ENCODE data around the gene TKT. TPM values are rescaled to one million over a fixed set of nuclear protein-coding genes. Genes with fewer than 3 reads are reported as not detected.

Gene TKT
- total RNA-seq, 1 donor from 2014 or later = 112 TPM

DNA sequence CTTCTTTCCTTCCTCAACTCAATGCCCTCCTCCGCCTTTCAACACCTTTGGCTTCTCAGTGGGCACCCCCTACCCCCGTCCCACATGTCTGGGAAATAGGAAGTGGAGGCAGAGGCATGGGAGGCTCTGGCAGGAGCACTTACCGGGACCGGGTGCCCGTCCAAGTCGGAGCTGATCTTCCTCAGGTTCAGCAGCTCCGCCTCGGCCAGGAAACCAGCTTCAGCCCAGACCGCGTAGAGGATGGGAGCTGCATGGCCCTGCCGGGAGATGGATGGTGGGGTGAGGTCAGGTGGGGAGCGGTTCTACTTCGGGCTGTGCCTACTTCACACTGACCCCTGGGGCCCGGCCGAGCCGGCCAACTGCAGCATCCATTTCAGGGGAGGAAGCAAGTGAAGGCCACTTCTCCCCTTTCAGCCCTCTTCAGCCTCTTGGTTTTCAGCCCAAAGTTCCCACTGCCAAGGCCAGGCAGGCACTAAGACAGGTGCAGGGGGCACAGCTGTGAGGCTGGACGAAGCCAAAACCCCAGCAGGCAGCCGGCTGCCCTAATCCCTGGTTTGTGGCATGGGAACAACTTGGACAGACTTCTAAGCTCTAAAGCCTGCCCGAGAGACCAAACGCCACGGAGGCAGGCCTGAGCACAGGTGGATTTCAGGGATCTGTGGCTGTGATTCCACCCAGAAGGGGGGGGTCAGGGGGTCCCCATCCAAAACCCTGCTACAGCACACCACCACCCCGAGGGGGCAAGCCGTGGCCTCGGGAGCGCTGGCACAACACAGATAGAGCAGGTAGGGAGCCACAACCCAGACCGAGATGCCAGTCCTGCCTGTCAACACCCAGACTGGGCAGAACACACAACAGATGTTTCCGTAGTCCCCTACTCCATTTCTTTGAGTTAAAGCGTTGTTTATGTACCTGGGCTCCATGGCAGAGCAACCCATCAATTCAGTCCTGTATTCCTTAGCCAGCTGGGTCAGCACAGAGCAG, 14.5 kb downstream of the TKT start:
- DNase-seq (ENCODE audit: low read depth in 2 of 2) = no peak

DNA sequence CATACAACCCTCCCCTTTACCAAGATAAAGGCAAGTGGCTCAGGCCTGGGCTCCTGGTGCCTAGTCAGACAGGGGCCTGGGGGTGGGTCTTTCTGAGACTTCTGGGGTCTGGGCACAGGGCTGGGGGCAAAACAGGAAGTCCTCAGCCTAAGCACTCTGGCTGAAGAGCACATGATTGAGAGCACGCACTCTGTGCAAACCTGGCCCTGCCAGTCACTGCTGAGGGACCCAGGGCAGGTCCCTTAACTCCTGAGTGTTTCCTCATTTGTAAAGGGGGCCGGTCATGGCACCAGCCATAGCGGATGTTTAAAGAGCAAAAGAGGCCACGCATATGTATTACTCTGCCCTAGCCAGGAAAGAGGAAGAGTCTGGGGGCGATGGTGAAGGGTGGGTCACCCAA, 16.0 kb downstream of the TKT start:
- no peak for DNase-seq (ENCODE audit: low read depth in 2 of 2)

DNA sequence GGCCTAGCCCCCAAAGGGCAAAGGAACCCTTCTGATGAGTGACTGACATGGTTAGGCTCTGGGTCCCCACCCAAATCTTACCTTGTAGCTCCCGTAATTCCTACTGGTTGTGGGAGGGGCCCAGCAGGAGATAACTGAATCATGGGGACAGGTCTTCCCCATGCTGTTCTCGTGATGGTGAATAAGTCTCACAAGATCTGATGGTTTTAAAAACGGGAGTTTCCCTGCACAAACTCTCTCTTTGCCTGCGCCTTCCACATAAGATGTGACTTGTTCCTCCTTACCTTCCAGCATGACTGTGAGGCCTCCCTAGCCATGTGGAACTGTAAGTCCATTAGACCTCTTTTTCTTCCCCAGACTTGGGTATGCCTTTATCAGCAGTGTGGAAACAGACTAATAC, 16.9 kb downstream of the TKT start:
- DNase-seq (ENCODE audit: low read depth in 2 of 2) = no peak

DNA sequence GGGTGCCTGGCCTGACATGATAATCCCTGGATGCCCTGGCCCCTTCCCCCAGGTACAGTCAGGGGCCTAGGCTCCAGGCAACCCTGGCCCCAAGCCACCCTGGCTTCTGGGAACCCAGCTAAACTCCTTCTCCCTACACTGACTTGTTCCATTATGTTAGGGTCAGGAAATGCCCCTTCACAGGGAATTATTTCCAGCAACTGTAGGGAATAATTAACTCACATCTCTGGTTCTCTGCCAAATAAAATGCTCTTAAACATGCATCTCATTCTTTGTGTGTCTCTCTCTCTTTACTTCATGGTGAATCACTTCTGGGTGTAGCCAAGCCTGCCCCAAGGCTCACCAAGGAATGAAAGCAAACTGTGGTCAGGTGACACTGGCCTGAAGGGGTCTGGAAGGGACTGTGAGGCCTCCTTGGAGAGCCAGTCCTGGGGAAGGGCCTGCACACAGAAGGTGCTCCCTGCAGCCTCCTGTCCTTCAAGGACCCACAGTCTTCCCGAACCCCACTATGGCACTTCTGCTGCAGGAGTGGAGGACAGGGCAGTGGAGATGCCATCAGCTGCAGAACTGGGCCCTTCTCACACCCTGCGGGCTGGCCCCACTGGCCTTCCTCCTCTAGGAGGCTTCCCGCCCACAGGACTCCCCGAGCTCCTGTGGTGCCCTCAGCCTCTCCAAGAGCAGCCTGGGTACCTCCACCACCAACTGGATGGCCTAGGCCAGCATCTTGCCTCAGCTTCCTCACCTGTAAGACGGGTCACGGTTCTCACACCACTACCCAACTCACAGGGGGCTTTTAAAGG, 17.6 kb downstream of the TKT start:
- peak; percentile 87 to 93 for DNase-seq (ENCODE audit: low read depth in 2 of 2)

DNA sequence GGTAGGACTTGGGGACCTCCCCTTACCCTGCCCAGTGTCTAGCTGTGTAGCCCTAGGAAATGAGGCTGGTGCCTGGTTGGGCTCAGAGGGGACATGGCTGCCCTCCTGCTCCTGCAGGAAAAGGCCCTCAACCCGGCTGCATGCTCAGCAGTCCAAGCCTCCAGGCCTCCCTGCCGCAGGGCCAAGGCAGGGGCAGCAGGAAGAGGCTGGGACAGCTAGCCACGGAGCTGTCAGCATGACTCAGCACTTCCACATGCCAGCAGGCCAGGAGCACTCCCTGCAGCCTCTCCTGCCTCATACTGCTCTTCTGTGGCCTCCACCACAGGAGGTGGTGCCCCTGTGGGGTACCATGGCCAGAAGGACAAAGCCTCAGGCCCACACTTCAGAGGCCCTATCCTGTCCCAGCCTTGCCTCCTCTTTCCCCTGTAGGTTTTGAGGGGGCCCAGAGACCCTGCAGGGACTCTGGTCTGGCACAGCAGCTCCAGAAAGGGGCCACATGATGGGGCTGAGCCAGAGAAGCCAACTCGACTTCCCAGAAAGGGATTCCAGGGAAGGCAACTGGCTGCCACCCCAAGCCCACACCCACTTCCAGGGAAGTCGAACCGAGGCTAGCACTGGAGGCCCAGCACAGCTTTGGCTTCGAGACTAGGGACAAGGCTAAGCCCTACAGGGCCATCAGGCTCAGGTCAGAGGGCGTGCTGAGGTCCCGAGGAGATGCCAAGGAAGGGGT, 19.5 kb downstream of the TKT start:
- DNase-seq (ENCODE audit: low read depth in 2 of 2) = peak; percentile 94 to 95

DNA sequence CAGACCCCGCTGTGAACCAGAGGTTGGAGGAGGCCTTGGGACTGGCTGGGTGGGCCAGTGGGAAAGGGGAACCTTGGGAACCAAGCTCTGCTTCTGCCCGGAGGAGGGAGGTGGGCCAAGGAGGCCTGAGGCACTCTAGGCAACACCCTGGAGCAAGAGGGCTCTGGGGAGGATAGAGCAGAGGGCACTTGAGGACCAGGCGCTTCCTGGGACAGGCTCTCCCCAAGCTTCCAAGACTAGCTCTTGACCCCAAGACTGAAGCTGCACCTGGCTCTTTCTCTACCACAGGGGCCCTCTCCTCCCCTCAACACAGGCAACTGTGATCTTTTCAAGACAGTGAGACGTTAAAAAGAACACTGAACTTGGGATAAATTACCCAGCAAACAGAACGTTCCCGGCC, 20.3 kb downstream of the TKT start:
- DNase-seq (ENCODE audit: low read depth in 2 of 2) = no peak

DNA sequence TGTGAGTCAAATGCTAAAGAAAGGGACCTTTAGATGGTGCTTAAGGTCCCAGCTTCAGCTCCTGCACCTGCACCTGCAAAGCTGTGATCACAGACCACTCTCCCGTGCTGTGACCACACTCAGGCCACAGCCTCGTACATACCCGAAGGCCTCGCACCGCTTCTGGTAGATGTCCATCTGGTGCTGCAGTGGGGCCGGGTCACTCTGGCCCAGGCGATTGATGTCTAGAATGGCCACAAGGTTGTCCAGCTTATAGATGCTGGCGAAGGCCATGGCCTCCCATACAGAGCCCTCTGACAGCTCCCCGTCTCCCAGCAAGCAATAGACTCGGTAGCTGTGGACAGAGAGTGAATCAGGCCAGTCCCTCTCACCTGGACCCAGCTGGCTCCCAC, 21.0 kb downstream of the TKT start:
- DNase-seq (ENCODE audit: low read depth in 2 of 2) = no peak

DNA sequence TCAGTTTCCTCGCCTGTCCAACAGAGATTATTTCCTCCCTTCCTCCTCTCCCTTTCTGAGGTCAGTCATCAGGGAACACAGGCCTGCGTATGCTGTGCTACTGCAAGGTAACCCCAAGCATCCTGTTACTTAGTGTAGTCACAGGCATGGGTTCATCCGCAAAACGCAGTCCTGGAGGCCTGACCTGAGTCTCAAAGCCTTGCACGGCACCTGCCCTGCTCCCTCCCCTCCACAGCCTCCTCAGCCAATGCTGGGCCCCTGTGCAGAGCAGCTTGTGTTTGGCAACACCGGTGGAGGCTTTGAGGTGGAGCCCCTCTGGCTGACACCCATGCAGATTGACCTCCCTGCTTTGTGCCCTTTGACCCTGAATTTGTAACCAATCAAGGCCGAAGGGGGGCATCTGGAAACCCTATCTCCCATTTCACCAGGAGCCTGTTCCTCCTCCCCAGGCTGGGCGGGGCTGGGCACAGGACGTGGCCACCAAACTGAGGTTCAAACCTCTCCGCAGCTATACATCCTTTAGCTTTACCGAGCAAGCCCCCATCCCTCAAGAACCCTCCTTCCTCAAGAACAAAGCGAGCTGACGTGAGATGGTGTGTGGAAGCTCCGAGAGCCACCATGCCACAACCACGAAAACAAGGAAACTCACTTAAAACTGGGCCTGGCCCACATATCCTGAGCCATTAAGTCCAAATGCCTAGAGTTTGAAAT, 21.5 kb downstream of the TKT start:
- DNase-seq (ENCODE audit: low read depth in 2 of 2) = no peak

DNA sequence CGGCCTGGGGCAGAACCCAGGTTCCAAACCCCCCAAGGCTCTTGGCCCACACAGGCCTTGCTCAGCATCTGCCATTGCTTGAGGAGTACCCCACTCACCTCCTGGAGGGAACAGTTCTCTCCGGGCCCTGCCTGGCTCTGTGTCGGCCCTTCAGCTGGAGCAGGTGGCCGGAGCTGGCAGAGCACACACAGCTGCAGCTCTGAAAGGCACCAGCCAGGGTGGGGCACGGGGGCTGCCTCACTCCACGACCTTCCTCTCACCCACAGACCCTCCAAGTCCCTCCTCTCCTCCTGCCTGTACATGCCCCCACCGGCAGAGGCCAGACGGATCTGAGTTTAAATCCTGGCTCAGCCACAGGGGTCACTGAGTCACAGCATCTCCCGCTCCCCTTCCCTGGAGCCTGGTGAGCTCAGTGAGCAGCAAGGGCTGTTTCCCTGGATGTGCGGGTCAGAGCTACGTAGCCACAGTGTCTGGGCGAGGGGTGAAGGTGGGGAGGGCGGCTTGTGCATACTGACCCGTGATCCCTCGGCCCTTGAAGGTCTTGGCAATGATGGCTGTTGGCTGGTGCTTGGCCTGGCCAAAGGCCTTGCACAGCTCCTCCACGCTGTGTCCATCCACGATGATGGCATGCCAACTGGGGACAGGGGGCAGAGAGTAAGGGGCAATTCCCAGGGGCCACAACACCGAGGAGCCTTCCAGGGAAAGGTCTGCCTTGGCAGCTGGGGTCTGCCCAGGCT, 23.0 kb downstream of the TKT start:
- DNase-seq (ENCODE audit: low read depth in 2 of 2) = no peak

DNA sequence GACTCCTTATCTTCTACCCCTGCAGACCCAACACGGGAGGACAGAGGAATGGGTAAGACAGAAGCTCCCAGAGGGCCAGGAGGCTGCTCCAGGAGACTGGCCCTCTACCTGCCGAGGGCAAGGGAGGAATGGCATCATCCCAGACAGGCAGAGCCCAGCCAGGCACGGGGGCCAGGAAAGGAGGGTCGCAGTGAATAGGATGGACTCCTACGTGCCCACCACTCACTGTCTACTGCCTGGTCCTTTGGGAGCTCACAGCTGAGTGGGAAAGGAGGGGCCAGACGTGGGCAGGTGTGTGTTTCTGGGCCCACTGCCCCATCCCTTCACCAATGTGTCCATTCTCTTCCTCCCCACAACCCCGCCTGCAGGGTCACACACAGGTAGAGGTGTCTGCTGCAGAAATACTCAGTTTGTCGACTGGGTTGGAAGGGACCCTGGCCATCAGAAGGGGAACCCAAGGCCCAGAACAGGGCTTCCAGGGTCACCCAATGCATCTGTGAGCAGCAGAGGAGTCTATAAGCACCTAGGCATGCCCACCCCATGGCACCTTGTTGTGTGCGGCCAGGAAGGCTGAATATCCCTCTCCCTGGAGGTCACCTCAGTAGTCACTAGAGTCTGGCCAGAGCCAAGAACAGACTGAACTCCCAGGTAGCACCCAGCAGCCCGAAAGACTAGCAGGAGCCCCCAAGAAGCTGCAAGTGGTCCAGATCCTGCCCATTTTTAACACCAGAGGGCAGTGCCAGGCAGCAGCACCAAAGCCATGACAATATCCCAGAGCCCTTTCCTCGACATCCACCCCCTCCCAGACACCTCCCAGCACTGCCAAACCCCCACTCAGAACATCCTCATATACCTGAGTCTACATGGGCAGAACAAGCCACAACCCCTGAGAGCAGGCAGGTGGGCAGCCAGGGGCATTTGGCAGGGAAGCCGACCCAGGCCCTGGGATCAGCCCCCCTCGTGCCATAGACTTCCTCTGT, 24.0 kb downstream of the TKT start:
- peak in 1 of 2 donors; percentile 23 for DNase-seq (ENCODE audit: low read depth in 2 of 2)

DNA sequence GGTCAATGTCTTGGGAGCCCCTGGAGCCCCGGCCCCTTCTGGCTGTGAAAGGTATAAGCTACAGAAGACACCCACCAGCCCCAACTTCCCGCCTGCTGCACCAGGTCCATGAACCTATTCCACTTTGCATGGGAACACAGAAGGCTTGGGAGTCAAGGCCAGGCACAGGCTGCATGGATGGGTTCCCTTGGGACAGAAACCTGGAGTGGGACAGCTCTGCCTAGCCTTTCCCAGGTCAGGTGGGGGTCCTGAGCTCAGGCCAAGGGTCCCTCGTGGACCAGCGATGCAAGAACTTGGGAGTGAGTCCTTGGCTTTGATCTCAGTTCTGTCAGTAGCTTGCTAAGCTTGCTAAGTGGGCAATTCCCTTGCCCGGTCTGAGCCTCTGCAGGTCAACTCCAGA, 25.0 kb downstream of the TKT start:
- no peak for DNase-seq (ENCODE audit: low read depth in 2 of 2)

DNA sequence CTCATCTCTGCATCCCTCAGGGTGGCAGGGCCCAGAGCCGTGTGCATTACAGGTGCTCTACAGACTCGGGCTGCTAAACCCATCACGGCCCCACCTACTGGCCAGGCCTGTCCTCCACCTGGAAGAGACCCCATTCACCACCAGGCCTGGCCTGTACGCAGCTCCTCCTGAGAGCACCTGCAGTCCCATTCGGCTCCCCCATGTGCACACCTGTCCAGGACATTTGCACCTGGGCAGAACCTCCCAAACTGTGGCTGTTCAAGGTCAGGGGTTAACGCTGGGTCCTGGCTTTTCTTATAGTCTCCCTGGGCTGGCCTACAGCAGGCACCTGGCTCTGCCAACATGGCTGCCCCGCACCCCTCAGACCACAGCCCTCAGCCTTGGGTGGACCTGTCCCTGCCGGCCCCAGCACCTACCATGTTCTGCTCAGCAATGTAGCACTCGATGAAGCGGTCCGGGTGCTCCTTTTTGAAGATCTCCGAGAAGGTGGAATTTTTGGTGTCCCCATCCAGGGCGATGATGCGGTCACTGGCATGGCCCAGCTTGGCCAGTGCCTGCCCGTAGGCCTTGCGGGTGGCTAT, 25.7 kb downstream of the TKT start:
- no peak for DNase-seq (ENCODE audit: low read depth in 2 of 2)

DNA sequence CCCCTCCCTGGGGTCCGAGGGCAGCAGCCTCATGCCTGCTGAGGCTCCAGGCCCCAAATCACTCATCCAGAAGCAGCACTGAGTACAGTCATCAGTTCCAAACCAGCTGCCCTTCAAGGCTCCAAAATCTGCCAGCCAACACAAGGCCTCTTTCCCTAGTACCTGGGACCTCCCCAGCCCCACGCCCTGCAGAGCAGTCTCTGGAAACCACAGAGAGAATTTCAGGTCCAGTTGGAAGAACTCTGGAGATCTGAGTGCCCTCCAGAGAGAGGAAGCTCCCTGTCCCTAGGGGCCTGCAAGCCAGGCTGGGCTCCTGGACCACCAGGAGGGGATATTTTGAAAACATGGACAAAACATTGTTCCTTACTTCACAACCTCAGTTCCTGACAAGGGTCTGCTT, 26.2 kb downstream of the TKT start:
- no peak for DNase-seq (ENCODE audit: low read depth in 2 of 2)

DNA sequence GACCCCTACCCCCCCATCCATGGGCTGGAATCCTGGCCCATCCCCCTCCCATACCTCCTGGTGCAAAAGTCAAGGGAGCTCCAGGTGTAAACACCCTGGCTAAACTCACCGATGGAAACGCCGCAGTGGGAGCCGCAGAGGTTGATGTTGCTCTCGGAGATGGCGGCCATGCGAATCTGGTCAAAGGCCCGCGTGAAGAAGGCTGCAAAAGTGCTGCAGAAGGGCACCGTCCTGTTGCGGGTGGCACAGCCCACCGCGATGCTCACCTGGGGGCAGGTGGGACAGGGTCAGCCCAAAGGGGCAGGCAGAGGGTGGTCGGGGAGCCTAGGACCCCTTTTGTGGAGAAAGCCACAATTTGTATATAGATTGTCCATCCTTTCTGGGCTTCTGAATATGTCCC, 26.7 kb downstream of the TKT start:
- no peak for DNase-seq (ENCODE audit: low read depth in 2 of 2)

DNA sequence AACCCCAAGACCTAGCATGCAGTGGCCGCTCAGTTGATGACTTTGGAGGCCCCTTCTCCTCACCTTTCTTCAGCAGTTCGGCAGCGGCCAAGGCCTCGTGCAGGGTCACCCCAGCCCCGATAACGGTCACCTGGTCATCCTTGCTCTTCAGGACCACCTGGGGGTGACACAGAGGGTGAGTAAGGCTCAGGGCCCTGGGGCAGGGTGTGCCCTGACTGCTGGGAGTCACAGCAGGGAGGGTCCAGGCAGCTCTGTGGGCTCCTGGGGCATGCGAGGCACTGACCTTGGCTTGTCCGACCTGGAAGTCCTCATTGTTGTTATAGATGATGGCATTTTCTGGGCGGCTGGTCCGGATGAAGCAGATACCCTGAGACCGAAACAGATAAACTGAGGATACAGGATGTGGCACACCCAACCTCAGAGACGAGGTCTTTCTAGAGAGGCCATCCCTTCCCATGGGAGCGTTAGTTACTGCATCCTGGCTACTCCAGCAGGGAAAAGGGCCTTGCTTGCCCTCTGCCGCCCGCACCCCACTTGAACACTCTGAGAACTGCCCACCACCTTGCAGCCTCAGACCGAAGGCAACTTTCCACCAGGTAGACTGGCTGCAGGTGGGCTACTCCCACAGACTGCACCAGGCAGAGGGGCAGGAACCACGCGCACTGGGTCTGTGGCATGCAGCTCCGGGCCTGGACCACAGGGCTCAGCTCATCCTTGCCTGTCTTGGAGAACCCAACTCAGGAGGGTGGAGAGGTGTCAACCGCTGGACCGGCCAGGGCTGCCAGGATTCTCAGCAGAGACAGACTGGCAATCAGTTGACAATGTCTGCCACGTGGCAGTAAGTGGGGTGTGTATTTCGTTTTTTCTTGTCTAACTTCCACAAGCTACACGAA, 27.6 kb downstream of the TKT start:
- no peak for DNase-seq (ENCODE audit: low read depth in 2 of 2)

DNA sequence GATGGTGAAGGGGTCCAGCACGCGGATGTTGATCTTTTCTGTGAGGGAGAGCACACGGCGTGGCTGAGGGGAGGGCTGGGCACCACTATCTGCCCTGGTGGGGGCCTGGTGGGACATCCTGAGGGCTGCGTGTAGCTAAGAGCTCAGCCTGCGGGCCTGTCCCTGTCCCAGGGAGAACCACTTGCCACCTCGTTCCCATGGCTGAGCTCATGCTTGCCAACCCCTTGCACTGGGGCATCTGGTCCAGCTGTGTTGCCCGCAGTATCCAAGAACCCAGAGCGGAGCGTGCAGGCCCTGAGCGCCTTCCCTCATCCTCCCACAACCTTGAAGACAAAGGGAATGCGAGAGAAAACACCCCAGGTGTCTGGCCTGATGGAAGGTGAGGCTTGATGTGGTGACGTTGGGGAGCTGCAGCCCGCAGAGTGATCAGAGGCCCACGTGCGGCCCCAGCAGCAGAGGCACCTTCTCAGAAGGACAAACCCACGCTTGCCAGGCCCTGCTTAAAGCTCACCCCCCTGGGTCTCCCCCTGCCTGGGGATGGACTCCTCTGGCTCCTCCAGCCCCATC, 28.9 kb downstream of the TKT start:
- DNase-seq (ENCODE audit: low read depth in 2 of 2) = no peak

DNA sequence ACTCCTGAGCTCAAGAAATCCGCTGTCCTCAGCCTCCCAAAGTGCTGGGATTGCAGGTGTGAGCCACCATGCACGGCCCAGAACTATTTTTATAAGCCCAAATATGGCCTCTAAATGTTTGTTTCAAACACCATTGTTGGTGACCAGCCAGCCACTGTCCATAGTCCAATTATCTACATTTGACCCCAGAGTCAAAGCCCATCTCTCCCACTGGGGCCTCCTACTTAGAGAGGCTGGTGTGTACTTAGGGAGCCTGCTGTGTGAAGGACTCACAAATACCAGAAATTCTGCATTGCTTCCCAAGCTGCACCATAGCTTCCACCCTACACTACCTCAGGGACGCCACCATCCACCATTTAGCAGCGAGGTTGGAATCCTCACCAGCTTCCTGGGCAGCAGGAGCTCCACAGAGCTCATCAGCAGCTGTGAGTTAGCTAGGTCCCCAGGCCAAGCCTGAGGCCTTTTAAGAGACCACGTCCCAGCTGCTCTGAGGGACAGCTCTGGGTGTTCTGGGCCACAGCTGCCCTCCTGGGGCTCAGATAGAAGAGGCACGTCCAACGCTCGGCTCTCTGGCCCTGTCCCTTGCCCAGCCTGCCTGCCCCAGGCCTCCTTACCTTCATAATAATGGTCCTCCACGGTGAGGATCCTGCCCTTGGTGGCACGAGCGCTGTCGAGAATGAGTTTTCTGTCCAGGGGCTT, 29.5 kb downstream of the TKT start:
- DNase-seq (ENCODE audit: low read depth in 2 of 2) = no peak

Measured in lung microvascular endothelial cell (primary cell).